HG02623 (cell line): ENCODE data around the gene KDM4C.

Experiments
- ATAC-seq: cut with Tn5 transposase; IDR thresholded peaks from one replicate; pipeline ENCODE4 v1.9.1; 2021; ENCODE audit warnings: moderate library complexity; ENCODE audit not compliant: unreplicated experiment

Gene KDM4C

GRCh38 chr9:7192266-7192665, 434.5 kb downstream of the KDM4C start:
- no peak for ATAC-seq

- ATAC-seq, result no peak
These were observed 437.8 kb downstream of the KDM4C start for GRCh38 chr9:7195526-7195925.

- ATAC-seq, result no peak
These were observed 438.7 kb downstream of the KDM4C start for GRCh38 chr9:7196467-7196866.

GRCh38 chr9:7201196-7201595, 443.4 kb downstream of the KDM4C start:
- ATAC-seq, result no peak

GRCh38 chr9:7205806-7206205, 448.0 kb downstream of the KDM4C start:
- ATAC-seq, result no peak

- no peak for ATAC-seq
These were observed 448.5 kb downstream of the KDM4C start for GRCh38 chr9:7206221-7206758.

GRCh38 chr9:7209016-7209715, 451.4 kb downstream of the KDM4C start:
- ATAC-seq, result no peak

GRCh38 chr9:7209990-7210389, 452.2 kb downstream of the KDM4C start:
- no peak for ATAC-seq

- ATAC-seq, result no peak
These were observed 453.3 kb downstream of the KDM4C start for GRCh38 chr9:7210854-7211637.

- ATAC-seq, result no peak
These were observed 453.9 kb downstream of the KDM4C start for GRCh38 chr9:7211657-7212056.

- no peak for ATAC-seq
These were observed 454.3 kb downstream of the KDM4C start for GRCh38 chr9:7212101-7212500.

GRCh38 chr9:7216004-7216841, 458.4 kb downstream of the KDM4C start:
- ATAC-seq, result no peak

- no peak for ATAC-seq
These were observed 466.2 kb downstream of the KDM4C start for GRCh38 chr9:7223981-7224380.
